Measurements from ENCODE around the gene RAP1GAP.

RAP1GAP gene

DNA sequence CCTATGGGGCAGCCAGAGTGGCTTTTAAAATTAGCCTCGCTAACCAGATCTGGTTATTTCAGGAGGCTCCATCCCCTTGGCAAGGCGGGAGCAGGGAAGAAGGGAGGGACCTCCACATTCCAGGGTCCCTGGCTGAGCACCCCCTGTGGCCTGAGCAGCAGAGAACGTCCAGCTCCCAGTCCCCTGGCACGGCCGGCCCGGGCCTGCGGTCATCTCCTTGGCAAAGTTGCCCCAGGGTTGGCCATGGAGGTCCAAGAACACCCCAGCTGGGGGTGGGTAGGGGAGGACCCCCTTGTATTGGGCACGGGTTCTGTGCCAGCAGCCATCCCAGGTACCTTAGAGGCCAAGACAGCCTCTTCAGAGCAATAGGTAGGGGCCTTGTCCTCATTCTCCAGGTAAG, 75.9 kb downstream of the RAP1GAP start:
- Histone ChIP-seq H3K27ac (ENCODE audit: low read depth, low read length) (no peak overlapping the region), H3K9me3 (ENCODE audit: insufficient read depth, low read depth, low read length) (no peaks in the 10 kb centered on the region), H3K4me3 (ENCODE audit: low read length) (no peak overlapping the region), H3K9ac (ENCODE audit: low read depth, low read length) (no peak overlapping the region), H3K27me3 (ENCODE audit: insufficient read depth, low read length) (no peaks in the 10 kb centered on the region), H3K36me3 (ENCODE audit: insufficient read depth, low read length) (no peaks in the 10 kb centered on the region), H3K4me1 (ENCODE audit: insufficient read depth, low read length) (peaks cover 16% of the 10 kb centered on the region; the same call in 1 of the 2 replicates)
- 82% methylated on average over 8 of the region's 8 CpGs for WGBS

DNA sequence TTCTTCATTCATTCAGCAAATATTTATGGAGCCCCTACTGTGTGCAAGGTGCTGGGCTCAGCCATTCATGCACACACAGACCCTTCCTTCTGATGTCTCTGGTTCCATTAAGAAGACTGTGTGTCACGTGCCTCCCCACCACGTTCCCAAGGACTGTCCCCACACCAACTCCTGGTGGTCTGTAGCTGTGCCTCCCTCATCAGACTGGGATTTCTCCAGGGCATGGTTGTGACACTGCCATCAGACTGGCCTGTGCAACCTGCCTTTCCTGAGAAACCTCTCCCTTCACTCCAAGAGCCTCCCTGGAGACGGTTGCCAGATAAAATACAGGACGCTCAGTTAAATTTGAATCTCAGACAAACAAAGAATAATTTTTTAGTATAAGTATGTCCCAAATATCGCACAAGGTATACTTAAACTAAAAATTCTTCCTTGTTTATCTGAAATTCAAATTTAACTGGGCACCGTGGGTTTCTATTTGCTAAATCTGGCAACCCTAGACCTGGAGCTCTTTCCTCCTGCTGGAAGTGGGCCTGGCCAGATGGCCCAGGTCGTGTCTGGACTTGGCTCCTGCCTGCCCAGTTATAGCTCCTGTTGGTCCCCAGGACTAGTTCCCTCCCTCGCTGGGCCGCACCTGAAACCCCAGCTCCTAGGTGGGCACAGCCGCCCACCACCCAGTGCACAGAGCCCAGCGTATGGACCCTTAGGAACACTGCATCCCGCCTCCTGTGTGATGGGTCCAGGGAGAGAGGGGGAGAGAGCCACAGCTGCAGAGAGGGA, 76.9 kb downstream of the RAP1GAP start:
- Histone ChIP-seq H3K4me3 (ENCODE audit: low read length) (no peak overlapping the region), H3K4me1 (ENCODE audit: insufficient read depth, low read length) (peaks cover 16% of the 10 kb centered on the region; the same call in 1 of the 2 replicates), H3K36me3 (ENCODE audit: insufficient read depth, low read length) (no peaks in the 10 kb centered on the region), H3K9me3 (ENCODE audit: insufficient read depth, low read depth, low read length) (no peaks in the 10 kb centered on the region), H3K27me3 (ENCODE audit: insufficient read depth, low read length) (no peaks in the 10 kb centered on the region), H3K9ac (ENCODE audit: low read depth, low read length) (no peak overlapping the region), H3K27ac (ENCODE audit: low read depth, low read length) (no peak overlapping the region)
- 86% methylated on average over 11 of the region's 12 CpGs for WGBS

DNA sequence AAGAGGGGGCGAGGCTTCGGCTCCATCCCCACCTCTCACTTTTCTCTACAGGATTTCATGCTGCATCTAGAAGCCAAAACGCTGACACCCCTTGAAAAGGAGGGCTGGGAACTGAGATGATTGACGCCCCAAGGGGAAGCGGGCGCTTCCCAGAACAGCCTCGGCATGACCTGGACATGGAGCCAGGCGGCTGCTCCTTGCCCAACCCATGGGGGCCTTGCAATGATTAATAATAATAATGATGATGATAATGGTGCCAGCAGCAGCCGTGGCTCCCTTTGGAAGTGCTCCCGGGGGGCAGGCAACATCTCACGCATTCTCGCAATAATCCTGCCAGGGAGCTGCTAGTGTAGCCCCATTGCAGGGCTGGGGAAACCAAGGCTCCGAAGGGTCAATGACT, 78.2 kb downstream of the RAP1GAP start:
- H3K27ac ChIP-seq (ENCODE audit: low read depth, low read length): no peak overlapping the region
- H3K9me3 ChIP-seq (ENCODE audit: insufficient read depth, low read depth, low read length): no peaks in the 10 kb centered on the region
- no peak overlapping the region for H3K9ac ChIP-seq (ENCODE audit: low read depth, low read length)
- H3K4me1 ChIP-seq (ENCODE audit: insufficient read depth, low read length): peaks cover 19% of the 10 kb centered on the region; the same call in 1 of the 2 replicates
- H3K27me3 ChIP-seq (ENCODE audit: insufficient read depth, low read length): no peaks in the 10 kb centered on the region
- no peaks in the 10 kb centered on the region for H3K36me3 ChIP-seq (ENCODE audit: insufficient read depth, low read length)
- WGBS: 77% methylated on average over 11 of the region's 13 CpGs
- no peak overlapping the region for H3K4me3 ChIP-seq (ENCODE audit: low read length)

GRCh38 chr1:21590126-21590880, 78.9 kb downstream of the RAP1GAP start:
- WGBS: 66% methylated on average over 20 of the region's 23 CpGs
- Histone ChIP-seq H3K9me3 (ENCODE audit: insufficient read depth, low read depth, low read length) (no peaks in the 10 kb centered on the region), H3K4me1 (ENCODE audit: insufficient read depth, low read length) (peaks cover 19% of the 10 kb centered on the region; the same call in 1 of the 2 replicates), H3K4me3 (ENCODE audit: low read length) (no peak overlapping the region), H3K27ac (ENCODE audit: low read depth, low read length) (no peak overlapping the region), H3K36me3 (ENCODE audit: insufficient read depth, low read length) (no peaks in the 10 kb centered on the region), H3K9ac (ENCODE audit: low read depth, low read length) (no peak overlapping the region), H3K27me3 (ENCODE audit: insufficient read depth, low read length) (no peaks in the 10 kb centered on the region)

GRCh38 chr1:21589618-21590017, 79.5 kb downstream of the RAP1GAP start:
- 90% methylated on average over 2 of the region's 5 CpGs for WGBS
- Histone ChIP-seq H3K4me1 (ENCODE audit: insufficient read depth, low read length) (peaks cover 24% of the 10 kb centered on the region; the same call in 1 of the 2 replicates), H3K4me3 (ENCODE audit: low read length) (no peak overlapping the region), H3K27ac (ENCODE audit: low read depth, low read length) (no peak overlapping the region), H3K36me3 (ENCODE audit: insufficient read depth, low read length) (no peaks in the 10 kb centered on the region), H3K27me3 (ENCODE audit: insufficient read depth, low read length) (no peaks in the 10 kb centered on the region), H3K9me3 (ENCODE audit: insufficient read depth, low read depth, low read length) (no peaks in the 10 kb centered on the region), H3K9ac (ENCODE audit: low read depth, low read length) (no peak overlapping the region)

DNA sequence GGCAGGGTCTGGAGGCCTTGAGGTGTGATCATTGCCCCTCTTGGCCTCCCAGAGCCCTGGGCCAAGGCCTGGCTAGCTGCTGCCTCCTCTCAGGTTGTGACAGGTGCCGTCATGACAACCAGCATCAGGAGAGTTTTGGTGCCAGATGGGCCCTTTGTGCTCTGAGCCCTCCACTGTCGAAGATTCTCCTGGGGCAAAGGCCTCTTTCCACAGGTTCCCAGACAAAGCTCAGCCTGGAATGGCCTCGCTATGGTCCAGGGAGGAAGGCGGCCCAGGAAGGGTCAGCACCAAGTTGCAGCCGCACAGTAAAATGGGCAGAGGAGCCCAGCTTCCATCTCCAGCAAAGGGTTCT, 81.6 kb downstream of the RAP1GAP start:
- Histone ChIP-seq H3K27me3 (ENCODE audit: insufficient read depth, low read length) (no peaks in the 10 kb centered on the region), H3K9ac (ENCODE audit: low read depth, low read length) (no peak overlapping the region), H3K27ac (ENCODE audit: low read depth, low read length) (no peak overlapping the region), H3K4me3 (ENCODE audit: low read length) (no peak overlapping the region), H3K9me3 (ENCODE audit: insufficient read depth, low read depth, low read length) (no peaks in the 10 kb centered on the region), H3K36me3 (ENCODE audit: insufficient read depth, low read length) (no peaks in the 10 kb centered on the region), H3K4me1 (ENCODE audit: insufficient read depth, low read length) (peaks cover 24% of the 10 kb centered on the region; the same call in 1 of the 2 replicates)
- 79% methylated on average over 5 of the region's 5 CpGs for WGBS

DNA sequence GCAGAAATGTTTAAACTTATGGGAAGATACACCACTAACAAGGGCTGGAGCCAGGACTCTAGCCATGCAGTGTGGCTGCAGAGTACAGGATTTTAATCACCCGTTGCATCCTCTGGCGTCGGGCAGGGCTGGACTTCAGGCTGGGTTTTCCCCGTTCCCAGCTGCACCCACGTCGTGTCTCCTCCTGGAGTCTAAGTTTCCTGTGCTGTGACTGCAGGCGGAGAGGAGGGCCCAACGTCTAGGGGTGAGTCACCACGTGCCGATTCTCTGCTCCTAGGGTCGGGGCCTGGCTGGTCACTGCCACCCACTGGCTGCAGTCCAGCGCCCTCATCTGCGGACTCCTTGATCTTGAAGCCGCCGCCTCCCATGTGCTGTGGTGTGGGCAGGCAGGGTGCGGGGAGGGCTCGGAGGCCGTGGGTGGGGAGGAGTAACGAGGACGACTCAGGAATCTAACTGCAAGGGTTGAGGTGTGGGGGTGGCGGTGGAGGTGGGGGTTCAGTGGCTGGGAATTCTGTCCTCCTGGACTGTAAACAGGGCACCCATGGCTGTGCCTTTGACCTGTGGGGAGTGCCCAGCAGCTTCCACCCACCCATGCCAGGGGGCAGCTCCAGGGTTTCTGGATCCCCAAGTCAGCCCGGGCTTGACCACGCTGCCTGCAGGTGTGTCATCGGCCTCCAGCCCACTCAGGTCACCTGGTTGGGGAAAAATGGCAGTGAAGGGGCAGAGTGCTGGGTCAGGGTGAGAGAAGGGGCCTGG, 82.1 kb downstream of the RAP1GAP start:
- Histone ChIP-seq H3K4me3 (ENCODE audit: low read length) (no peak overlapping the region), H3K27ac (ENCODE audit: low read depth, low read length) (no peak overlapping the region), H3K9ac (ENCODE audit: low read depth, low read length) (no peak overlapping the region), H3K27me3 (ENCODE audit: insufficient read depth, low read length) (no peaks in the 10 kb centered on the region), H3K9me3 (ENCODE audit: insufficient read depth, low read depth, low read length) (no peaks in the 10 kb centered on the region), H3K36me3 (ENCODE audit: insufficient read depth, low read length) (no peaks in the 10 kb centered on the region), H3K4me1 (ENCODE audit: insufficient read depth, low read length) (peaks cover 24% of the 10 kb centered on the region; the same call in 1 of the 2 replicates)
- WGBS: 49% methylated on average over 24 of the region's 24 CpGs

- no peaks in the 10 kb centered on the region for H3K9me3 ChIP-seq (ENCODE audit: insufficient read depth, low read depth, low read length)
- no peak overlapping the region for H3K9ac ChIP-seq (ENCODE audit: low read depth, low read length)
- H3K27ac ChIP-seq (ENCODE audit: low read depth, low read length): no peak overlapping the region
- 51% methylated on average over 12 of the region's 12 CpGs for WGBS
- no peak overlapping the region for H3K4me3 ChIP-seq (ENCODE audit: low read length)
- H3K36me3 ChIP-seq (ENCODE audit: insufficient read depth, low read length): no peaks in the 10 kb centered on the region
- peaks cover 18% of the 10 kb centered on the region; the same call in 1 of the 2 replicates for H3K4me1 ChIP-seq (ENCODE audit: insufficient read depth, low read length)
- no peaks in the 10 kb centered on the region for H3K27me3 ChIP-seq (ENCODE audit: insufficient read depth, low read length)
Measured at GRCh38 chr1:21586222-21586621, 82.9 kb downstream of the RAP1GAP start.

DNA sequence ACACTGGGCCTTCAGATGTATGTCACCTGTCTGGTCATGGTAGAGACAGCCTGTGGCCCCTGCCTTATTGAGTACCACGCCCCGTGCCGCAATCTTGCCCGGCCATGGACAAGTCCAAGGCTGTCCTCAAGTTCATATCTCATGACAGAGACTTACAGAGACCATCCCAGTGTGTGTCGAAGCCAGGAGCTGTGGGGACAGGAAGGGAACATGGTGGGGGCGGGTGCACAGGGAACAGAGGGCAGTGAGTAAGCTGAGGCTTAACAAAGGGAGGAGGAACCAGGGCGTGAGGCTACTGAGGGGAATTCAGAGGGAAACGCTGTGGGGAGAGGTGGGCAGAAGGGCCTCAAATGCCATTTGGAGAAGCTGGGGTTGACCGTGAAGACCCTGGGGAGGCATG, 84.1 kb downstream of the RAP1GAP start:
- Histone ChIP-seq H3K9me3 (ENCODE audit: insufficient read depth, low read depth, low read length) (no peaks in the 10 kb centered on the region), H3K4me1 (ENCODE audit: insufficient read depth, low read length) (peaks cover 7% of the 10 kb centered on the region; the same call in 1 of the 2 replicates), H3K36me3 (ENCODE audit: insufficient read depth, low read length) (no peaks in the 10 kb centered on the region), H3K9ac (ENCODE audit: low read depth, low read length) (no peak overlapping the region), H3K4me3 (ENCODE audit: low read length) (no peak overlapping the region), H3K27ac (ENCODE audit: low read depth, low read length) (no peak overlapping the region), H3K27me3 (ENCODE audit: insufficient read depth, low read length) (no peaks in the 10 kb centered on the region)
- 77% methylated on average over 9 of the region's 9 CpGs for WGBS

DNA sequence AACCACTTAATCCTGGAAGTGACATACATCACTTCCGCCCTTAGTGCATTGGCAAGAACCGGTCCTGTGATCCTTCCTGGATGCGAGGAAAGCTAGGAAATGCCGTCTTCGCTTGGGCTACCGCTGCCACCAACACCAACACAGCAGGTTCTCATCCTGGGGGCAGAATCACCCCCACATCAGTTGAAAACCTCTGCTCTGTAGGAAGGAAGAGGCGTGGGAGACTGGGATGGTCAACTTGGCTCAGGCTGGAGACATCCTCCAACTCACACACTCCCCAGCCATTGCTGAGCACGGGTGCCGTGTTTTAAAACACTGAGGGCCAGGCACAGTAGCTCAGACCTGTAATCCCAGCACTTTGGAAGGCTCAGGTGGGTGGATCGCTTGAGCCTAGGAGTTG, 85.1 kb downstream of the RAP1GAP start:
- Histone ChIP-seq H3K4me1 (ENCODE audit: insufficient read depth, low read length) (peaks cover 7% of the 10 kb centered on the region; the same call in 1 of the 2 replicates), H3K27ac (ENCODE audit: low read depth, low read length) (no peak overlapping the region), H3K9ac (ENCODE audit: low read depth, low read length) (no peak overlapping the region), H3K4me3 (ENCODE audit: low read length) (no peak overlapping the region), H3K27me3 (ENCODE audit: insufficient read depth, low read length) (no peaks in the 10 kb centered on the region), H3K36me3 (ENCODE audit: insufficient read depth, low read length) (no peaks in the 10 kb centered on the region), H3K9me3 (ENCODE audit: insufficient read depth, low read depth, low read length) (no peaks in the 10 kb centered on the region)
- WGBS: 71% methylated on average over 10 of the region's 10 CpGs

DNA sequence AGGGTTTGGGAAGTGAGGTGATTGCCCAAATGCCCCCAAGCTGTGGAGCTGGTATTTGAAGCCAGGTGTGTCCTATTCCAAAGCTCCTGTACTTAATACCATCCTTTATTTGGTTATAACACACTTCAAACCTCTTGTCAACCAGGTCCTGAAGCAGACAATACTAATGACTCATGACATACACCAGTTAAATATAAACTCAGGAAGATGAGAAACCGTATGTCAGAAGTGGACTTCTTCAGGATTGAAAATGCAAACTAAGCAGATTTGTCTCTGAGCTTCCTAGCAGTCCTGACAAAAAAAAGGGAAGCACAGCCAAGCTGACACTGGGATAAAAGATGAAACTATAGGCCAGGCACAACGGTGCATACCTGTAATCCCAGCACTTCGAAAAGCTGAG, 89.4 kb downstream of the RAP1GAP start:
- Histone ChIP-seq H3K36me3 (ENCODE audit: insufficient read depth, low read length) (no peaks in the 10 kb centered on the region), H3K27me3 (ENCODE audit: insufficient read depth, low read length) (no peaks in the 10 kb centered on the region), H3K9ac (ENCODE audit: low read depth, low read length) (no peak overlapping the region), H3K9me3 (ENCODE audit: insufficient read depth, low read depth, low read length) (no peaks in the 10 kb centered on the region), H3K4me1 (ENCODE audit: insufficient read depth, low read length) (peaks cover 5% of the 10 kb centered on the region; the same call in 1 of the 2 replicates), H3K27ac (ENCODE audit: low read depth, low read length) (no peak overlapping the region), H3K4me3 (ENCODE audit: low read length) (no peak overlapping the region)
- 83% methylated on average over 3 of the region's 3 CpGs for WGBS

Measured in HUES64 (cell line).